HCT116 (cell line): ENCODE data around the gene SMARCD1. TPM values are rescaled to one million over a fixed set of nuclear protein-coding genes. Genes with fewer than 3 reads are reported as not detected.
A peak's percentile ranks its signal among the peaks of the same experiment; 100 is the strongest.

Experiments
- ATAC-seq: fragments of 200-7000 bp; cut with Tn5 transposase; 2 replicates; pipeline ENCODE4 v1.9.1; 2020; ENCODE audit warnings: mild to moderate bottlenecking, moderate library complexity
- BruUV-seq: library from RNA; stranded (reverse); fragments of 400-500 nt; replicated peaks from 2 replicates; lab custom pipeline; 2021; lab: Mats Ljungman, UMichigan
- CTCF ChIA-PET: fragments of 300-600 bp; sonication (Branson Sonifier 250); formaldehyde crosslinking; loops from one replicate; lab custom pipeline; 2021; ENCODE audit warnings: antibody characterized with exemption; lab: Charles Lee
- POLR2A ChIA-PET: fragments of 300-600, 350-600 bp; sonication (Branson Sonifier 250); formaldehyde crosslinking; loops from one replicate; lab custom pipeline; 2021; ENCODE audit warnings: antibody characterized with exemption; lab: Charles Lee
- RAD21 ChIA-PET, 2 experiments: fragments of 300-600 bp; sonication (Branson Sonifier 250); formaldehyde crosslinking; loops; one replicate each; lab custom pipeline; 2023; ENCODE audit warnings: low total read pairs in 2 of 2; ENCODE audit not compliant: uncharacterized antibody in 2 of 2, unreplicated experiment in 2 of 2, low non-redundant PET in 1 of 2; lab: Charles Lee
- DNase-seq: peaks from one replicate; pipeline ENCODE4 v3.0.0-alpha.2; 2010; ENCODE audit warnings: low read depth, low spot score
- H2AFZ ChIP-seq: fragments of 200-600 bp; shearing (Covaris generic), sonication (generic); 2 replicates; pipeline ENCODE4 v1.6.1; 2017; ENCODE audit warnings: low read depth, mixed run types, mixed read lengths, antibody characterized with exemption, low read length; ENCODE audit not compliant: poor library complexity, severe bottlenecking
- H3K27ac ChIP-seq: 2 replicates; pipeline ENCODE4 v1.5.1; 2012; ENCODE audit warnings: low read depth, low read length
- H3K27me3 ChIP-seq: fragments of 200-600 bp; sonication (generic); 2 replicates; pipeline ENCODE4 v1.6.1; 2016; ENCODE audit warnings: mixed run types, low read length, mixed read lengths; ENCODE audit not compliant: insufficient read depth
- H3K36me3 ChIP-seq, 2 experiments: fragments of 200-500 bp in 1 of 2; fragments of 200-600 bp in 1 of 2; sonication (Bioruptor generic) in 1 of 2; sonication (generic) in 1 of 2; 2 replicates each; pipeline versions ENCODE4 v1.5.1 to v1.6.1; 2014 to 2016; ENCODE audit warnings: low read length in 2 of 2, inconsistent platforms in 1 of 2, mixed read lengths in 1 of 2, mixed run types in 1 of 2; ENCODE audit not compliant: insufficient read depth in 2 of 2, control insufficient read depth in 1 of 2
- H3K4me1 ChIP-seq, 2 experiments: fragments of 200-600 bp in 1 of 2; sonication (generic) in 1 of 2; 2 replicates each; pipeline versions ENCODE4 v1.5.1 to v1.6.1; 2012 to 2017; ENCODE audit warnings: low read length in 2 of 2, inconsistent platforms in 1 of 2, mild to moderate bottlenecking in 1 of 2, mixed read lengths in 1 of 2, mixed run types in 1 of 2, moderate library complexity in 1 of 2; ENCODE audit not compliant: insufficient read depth in 2 of 2, control insufficient read depth in 1 of 2
- H3K4me2 ChIP-seq: fragments of 200-600 bp; sonication (generic); 2 replicates; pipeline ENCODE4 v1.6.1; 2017; ENCODE audit warnings: mixed run types, low read length, mixed read lengths
- H3K4me3 ChIP-seq, 2 experiments: fragments of 200-600 bp in 1 of 2; sonication (generic) in 1 of 2; replicated peaks in 1 of 2; 2 replicates each; pipeline ENCODE4 v1.5.1; 2011 to 2016; ENCODE audit warnings: low read length in 2 of 2, control low read depth in 1 of 2, low read depth in 1 of 2, mild to moderate bottlenecking in 1 of 2, mixed read lengths in 1 of 2, mixed run types in 1 of 2
- H3K79me2 ChIP-seq: fragments of 200-600 bp; sonication (generic); 2 replicates; pipeline ENCODE4 v1.6.1; 2017; ENCODE audit warnings: mild to moderate bottlenecking, mixed run types, low read length, moderate library complexity, mixed read lengths; ENCODE audit not compliant: insufficient read depth
- H3K9ac ChIP-seq: fragments of 200-600 bp; sonication (generic); 2 replicates; pipeline ENCODE4 v1.6.1; 2016; ENCODE audit warnings: low read length, mixed read lengths
- H3K9me2 ChIP-seq: fragments of 200-600 bp; sonication (generic), shearing (Covaris generic); 2 replicates; pipeline ENCODE4 v1.6.1; 2017; ENCODE audit warnings: mixed run types, mild to moderate bottlenecking, moderate library complexity; ENCODE audit not compliant: insufficient read depth
- H3K9me3 ChIP-seq, 2 experiments: fragments of 200-500 bp in 1 of 2; fragments of 200-600 bp in 1 of 2; sonication (Bioruptor generic) in 1 of 2; sonication (generic) in 1 of 2; 2 replicates each; pipeline ENCODE4 v1.6.1; 2014 to 2017; ENCODE audit warnings: low read length in 2 of 2, mixed read lengths in 2 of 2, inconsistent platforms in 1 of 2, low read depth in 1 of 2, mild to moderate bottlenecking in 1 of 2, mixed run types in 1 of 2, moderate library complexity in 1 of 2; ENCODE audit not compliant: control insufficient read depth in 1 of 2, insufficient read depth in 1 of 2
- H4K20me1 ChIP-seq: fragments of 200-600 bp; sonication (generic), shearing (Covaris generic); 2 replicates; pipeline ENCODE4 v1.6.1; 2017; ENCODE audit warnings: mixed run types, mild to moderate bottlenecking, moderate library complexity; ENCODE audit not compliant: insufficient read depth
- ELF1 ChIP-seq: IDR thresholded peaks from 2 replicates; pipeline ENCODE4 v1.6.1; 2012; ENCODE audit warnings: low read depth, borderline replicate concordance
- FOSL1 ChIP-seq: IDR thresholded peaks from 2 replicates; pipeline ENCODE4 v1.6.1; 2012; ENCODE audit warnings: low read depth
- JUND ChIP-seq: IDR thresholded peaks from 2 replicates; pipeline ENCODE4 v1.6.1; 2012
- MAX ChIP-seq: IDR thresholded peaks from 2 replicates; pipeline ENCODE4 v1.6.1; 2012
- POLR2A ChIP-seq: IDR thresholded peaks from 2 replicates; pipeline ENCODE4 v1.7.0; 2011; ENCODE audit warnings: borderline replicate concordance; ENCODE audit not compliant: insufficient read depth, insufficient read length; ENCODE audit errors: extremely low read depth
- POLR2AphosphoS5 ChIP-seq: IDR thresholded peaks from 2 replicates; pipeline ENCODE4 v1.6.1; 2011; ENCODE audit warnings: mild to moderate bottlenecking, low read depth, low read length, moderate library complexity
- TCF7L2 ChIP-seq: IDR thresholded peaks from 2 replicates; pipeline ENCODE4 v1.7.0; 2011; ENCODE audit warnings: borderline replicate concordance, inconsistent platforms; ENCODE audit not compliant: insufficient read depth, insufficient read length; ENCODE audit errors: extremely low read depth
- ZFX ChIP-seq: fragments of 450-650 bp; IDR thresholded peaks from 2 replicates; pipeline ENCODE4 v1.6.1; 2017
- intact Hi-C: fragments of 100-400 bp; cut with micrococcal nuclease; formaldehyde crosslinking; loops from 2 replicates; pipeline ENCODE4 v1.10.0; 2022
- total RNA-seq: library from RNA; stranded (reverse); gene quantifications from one replicate; pipeline ENCODE4 v1.2.1, GENCODE V29; 2021; ENCODE audit not compliant: unreplicated experiment

The SMARCD1 gene
- total RNA-seq, 1 experiment from 2014 or later: 64.8 TPM

GRCh38 chr12:50056639-50056976, 28.5 kb upstream of the SMARCD1 start:
- H3K9ac ChIP-seq: peak overlapping the region; percentile 76
- POLR2A ChIA-PET: interaction anchor here (1.0 to 1.4 kb wide), 2 partner anchors 189 to 315 kb away, joined by 3 read pairs; partner anchors contain the start of gene TMBIM6
- H3K27ac ChIP-seq: no peak overlapping the region; the same call in 1 of the 2 replicates
- H2AFZ ChIP-seq: peak overlapping the region; percentile 14
- H4K20me1 ChIP-seq: no peaks in the 10 kb centered on the region
- no peaks in the 10 kb centered on the region; the same call in 1 of the 2 replicates for H3K27me3 ChIP-seq
- BruUV-seq: no TSS peak
- no peaks in the 10 kb centered on the region for H3K79me2 ChIP-seq
- no peaks in the 10 kb centered on the region for H3K9me3 ChIP-seq
- peaks cover 15 to 25% of the 10 kb centered on the region in 2 experiments; a peak in 3 of 4 replicates for H3K4me1 ChIP-seq
- intact Hi-C loops: loop anchor here (1.0 to 5.0 kb wide), 3 partner anchors 89 to 280 kb away; no protein-coding TSS in a partner anchor
- no peak for TF ChIP-seq MAX
- peaks cover 2 to 19% of the 10 kb centered on the region in 2 experiments; a peak in 2 of 4 replicates for H3K36me3 ChIP-seq
- no peaks in the 10 kb centered on the region for H3K9me2 ChIP-seq
- H3K4me2 ChIP-seq: peak overlapping the region; percentile 99
- CTCF ChIA-PET: interaction anchor here (0.8 to 3.6 kb wide), 13 partner anchors 8 to 279 kb away, joined by 3 to 39 read pairs (median 5); partner anchors contain the start of gene SMARCD1
- H3K4me3 ChIP-seq: peak overlapping the region; percentile 58
- RAD21 ChIA-PET: interaction anchor here (1.0 to 2.1 kb wide), 5 partner anchors 18 to 111 kb away, joined by 3 to 8 read pairs (median 5); no protein-coding TSS in a partner anchor
- DNase-seq (no peak), ATAC-seq (no peak)

- H3K9me3 ChIP-seq: no peaks in the 10 kb centered on the region
- no peaks in the 10 kb centered on the region for H4K20me1 ChIP-seq
- POLR2A ChIA-PET: interaction anchor here (1.4 kb wide), 1 partner anchor 190 kb away, joined by 3 read pairs; no protein-coding TSS in a partner anchor
- peak within 1 kb of the TSS; percentile 92 for H2AFZ ChIP-seq
- no peaks in the 10 kb centered on the region for H3K79me2 ChIP-seq
- TF ChIP-seq POLR2A: no peak
- peak; percentile 58; the same call in 1 of the 2 replicates for TF ChIP-seq ZFX
- peak; percentile 43 for TF ChIP-seq MAX
- TF ChIP-seq JUND: no peak
- no peak for TF ChIP-seq TCF7L2
- no peak for TF ChIP-seq ELF1
- no peak for TF ChIP-seq FOSL1
- TF ChIP-seq POLR2AphosphoS5: peak; percentile 55; the same call in 1 of the 2 replicates
- H3K27ac ChIP-seq: peak within 1 kb of the TSS; percentile 59; the same call in 1 of the 2 replicates
- H3K9ac ChIP-seq: peak within 1 kb of the TSS; percentile 76
- no peaks in the 10 kb centered on the region; the same call in 1 of the 2 replicates for H3K27me3 ChIP-seq
- DNase-seq: peak; percentile 24
- peak within 1 kb of the TSS; percentile 99 for H3K4me2 ChIP-seq
- RAD21 ChIA-PET: interaction anchor here in 1 of 2 experiments (1.0 to 2.1 kb wide), 4 partner anchors 18 to 111 kb away, joined by 3 to 6 read pairs (median 4); no protein-coding TSS in a partner anchor
- CTCF ChIA-PET: interaction anchor here (1.1 to 3.6 kb wide), 7 partner anchors 18 to 279 kb away, joined by 3 to 39 read pairs (median 9); partner anchors contain the start of gene SMARCD1
- intact Hi-C loops: loop anchor here (1.0 to 5.0 kb wide), 3 partner anchors 90 to 281 kb away; no protein-coding TSS in a partner anchor
- no TSS peak for BruUV-seq
- no peaks in the 10 kb centered on the region for H3K9me2 ChIP-seq
- H3K36me3 ChIP-seq: peaks cover 2 to 23% of the 10 kb centered on the region in 2 experiments; a peak in 2 of 4 replicates
- peaks cover 15 to 25% of the 10 kb centered on the region in 2 experiments; a peak in 3 of 4 replicates for H3K4me1 ChIP-seq
- peak within 1 kb of the TSS; percentile 58 for H3K4me3 ChIP-seq
- ATAC-seq: peak; percentile 79
Measured at GRCh38 chr12:50057000-50057841, 27.9 kb upstream of the SMARCD1 start, which contains the start of gene ASIC1. TSS of gene ASIC1 (plus strand) at chr12:50057596. CDS start at chr12:50058767, 1,171 bp downstream.
